Osteocyte (in vitro differentiated cells): Measurements from ENCODE around the gene SEMG2. TPM values are rescaled to one million over a fixed set of nuclear protein-coding genes. Genes with fewer than 3 reads are reported as not detected.

Experiments used
- DNase-seq: peaks from one replicate; pipeline ENCODE4 v3.0.0; 2021; ENCODE audit warnings: mixed read lengths; ENCODE audit not compliant: unreplicated experiment; ENCODE audit errors: extremely low spot score
- H3K27ac Mint-ChIP-seq: one replicate; pipeline ENCODE4 v1.8.0; 2021; ENCODE audit warnings: mild to moderate bottlenecking, mixed read lengths; ENCODE audit not compliant: unreplicated experiment
- H3K27me3 Mint-ChIP-seq: one replicate; pipeline ENCODE4 v1.8.0; 2021; ENCODE audit warnings: mixed read lengths; ENCODE audit not compliant: unreplicated experiment
- H3K36me3 Mint-ChIP-seq: one replicate; pipeline ENCODE4 v1.8.0; 2021; ENCODE audit warnings: mixed read lengths; ENCODE audit not compliant: unreplicated experiment
- H3K4me1 Mint-ChIP-seq: one replicate; pipeline ENCODE4 v1.8.0; 2021; ENCODE audit warnings: mixed read lengths; ENCODE audit not compliant: unreplicated experiment
- H3K4me3 Mint-ChIP-seq: one replicate; pipeline ENCODE4 v1.8.0; 2021; ENCODE audit warnings: mild to moderate bottlenecking, moderate library complexity, mixed read lengths; ENCODE audit not compliant: unreplicated experiment
- H3K9me3 Mint-ChIP-seq: one replicate; pipeline ENCODE4 v1.8.0; 2021; ENCODE audit warnings: mixed read lengths; ENCODE audit not compliant: unreplicated experiment
- long read RNA-seq: library from polyadenylated mRNA; unstranded; transcript quantifications from one replicate; pipeline ENCODE4 v2.0.0, GENCODE V29; 2021
- total RNA-seq: library from RNA; stranded (reverse); gene quantifications from 2 replicates; pipeline ENCODE4 v1.2.1, GENCODE V29; 2021
- TF ChIP-seq, protein P1 (sequence below): fragments of 200-600 bp; sonication (generic); IDR thresholded peaks from 2 replicates; pipeline ENCODE4 v1.5.0; 2021; ENCODE audit warnings: antibody characterized with exemption, mild to moderate bottlenecking, moderate library complexity

Gene SEMG2, protein sequence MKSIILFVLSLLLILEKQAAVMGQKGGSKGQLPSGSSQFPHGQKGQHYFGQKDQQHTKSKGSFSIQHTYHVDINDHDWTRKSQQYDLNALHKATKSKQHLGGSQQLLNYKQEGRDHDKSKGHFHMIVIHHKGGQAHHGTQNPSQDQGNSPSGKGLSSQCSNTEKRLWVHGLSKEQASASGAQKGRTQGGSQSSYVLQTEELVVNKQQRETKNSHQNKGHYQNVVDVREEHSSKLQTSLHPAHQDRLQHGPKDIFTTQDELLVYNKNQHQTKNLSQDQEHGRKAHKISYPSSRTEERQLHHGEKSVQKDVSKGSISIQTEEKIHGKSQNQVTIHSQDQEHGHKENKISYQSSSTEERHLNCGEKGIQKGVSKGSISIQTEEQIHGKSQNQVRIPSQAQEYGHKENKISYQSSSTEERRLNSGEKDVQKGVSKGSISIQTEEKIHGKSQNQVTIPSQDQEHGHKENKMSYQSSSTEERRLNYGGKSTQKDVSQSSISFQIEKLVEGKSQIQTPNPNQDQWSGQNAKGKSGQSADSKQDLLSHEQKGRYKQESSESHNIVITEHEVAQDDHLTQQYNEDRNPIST
- not detected in 2 replicates for total RNA-seq
- long read RNA-seq, result 0 reads

DNA sequence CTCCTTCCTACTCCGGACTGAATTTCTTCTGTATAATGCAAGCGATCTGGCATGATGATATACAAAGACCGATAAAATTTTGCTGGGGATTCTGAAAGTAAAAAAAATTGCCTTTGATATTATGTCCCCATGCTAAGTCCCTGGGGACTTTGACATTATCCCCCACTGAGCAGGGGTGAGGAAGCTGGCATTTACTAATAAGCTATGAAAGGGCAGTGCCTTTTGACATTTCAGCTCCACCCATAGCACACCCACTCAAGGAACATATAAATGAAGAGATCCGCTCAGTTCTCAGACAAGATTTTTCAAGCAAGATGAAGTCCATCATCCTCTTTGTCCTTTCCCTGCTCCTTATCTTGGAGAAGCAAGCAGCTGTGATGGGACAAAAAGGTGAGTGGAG lies at the start of gene SEMG2:
Gene SEMG2, plus strand, starts transcription at position 298 of the 400 bp plus-strand sequence. Its CDS starts 17 bp downstream, at position 315.
- H3K4me1 Mint-ChIP-seq, result no peaks in the 10 kb centered on the region

DNA sequence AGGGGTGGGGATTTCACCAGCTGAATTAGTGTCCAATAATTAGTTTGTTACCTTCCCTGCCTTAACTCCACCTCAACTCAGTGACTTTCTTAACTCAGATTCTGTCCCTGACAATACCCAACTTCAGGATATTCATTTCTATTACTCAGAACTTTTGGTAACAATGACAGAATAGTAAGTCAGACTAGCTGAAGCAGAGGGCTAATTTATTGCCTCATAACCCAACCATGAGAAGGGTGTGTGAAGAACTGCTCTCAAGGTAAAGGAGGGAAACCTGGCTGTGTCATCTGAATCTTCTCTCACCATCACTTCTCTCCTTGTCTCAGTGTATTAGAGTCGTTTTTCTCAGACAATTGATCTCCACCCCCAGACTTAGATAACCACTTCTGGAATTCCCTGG lies 47.7 kb upstream of the SEMG2 start:
- H3K4me3 Mint-ChIP-seq, result no peak overlapping the region
- DNase-seq, result no peak
- H3K4me1 Mint-ChIP-seq, result no peaks in the 10 kb centered on the region
- H3K27me3 Mint-ChIP-seq, result peaks cover 32% of the 10 kb centered on the region
- H3K36me3 Mint-ChIP-seq, result no peaks in the 10 kb centered on the region
- no peak overlapping the region for H3K27ac Mint-ChIP-seq
- TF ChIP-seq, protein P1, sequence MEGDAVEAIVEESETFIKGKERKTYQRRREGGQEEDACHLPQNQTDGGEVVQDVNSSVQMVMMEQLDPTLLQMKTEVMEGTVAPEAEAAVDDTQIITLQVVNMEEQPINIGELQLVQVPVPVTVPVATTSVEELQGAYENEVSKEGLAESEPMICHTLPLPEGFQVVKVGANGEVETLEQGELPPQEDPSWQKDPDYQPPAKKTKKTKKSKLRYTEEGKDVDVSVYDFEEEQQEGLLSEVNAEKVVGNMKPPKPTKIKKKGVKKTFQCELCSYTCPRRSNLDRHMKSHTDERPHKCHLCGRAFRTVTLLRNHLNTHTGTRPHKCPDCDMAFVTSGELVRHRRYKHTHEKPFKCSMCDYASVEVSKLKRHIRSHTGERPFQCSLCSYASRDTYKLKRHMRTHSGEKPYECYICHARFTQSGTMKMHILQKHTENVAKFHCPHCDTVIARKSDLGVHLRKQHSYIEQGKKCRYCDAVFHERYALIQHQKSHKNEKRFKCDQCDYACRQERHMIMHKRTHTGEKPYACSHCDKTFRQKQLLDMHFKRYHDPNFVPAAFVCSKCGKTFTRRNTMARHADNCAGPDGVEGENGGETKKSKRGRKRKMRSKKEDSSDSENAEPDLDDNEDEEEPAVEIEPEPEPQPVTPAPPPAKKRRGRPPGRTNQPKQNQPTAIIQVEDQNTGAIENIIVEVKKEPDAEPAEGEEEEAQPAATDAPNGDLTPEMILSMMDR, result no peak
- peaks cover 3% of the 10 kb centered on the region for H3K9me3 Mint-ChIP-seq

More for the DNA sequence above, at the start of gene SEMG2:
- no peak within 1 kb of the TSS for H3K27ac Mint-ChIP-seq
- peaks cover 21% of the 10 kb centered on the region for H3K27me3 Mint-ChIP-seq
- TF ChIP-seq, protein P1, result no peak
- H3K9me3 Mint-ChIP-seq, result no peaks in the 10 kb centered on the region
- no peak for DNase-seq
- H3K36me3 Mint-ChIP-seq, result no peaks in the 10 kb centered on the region
- no peak within 1 kb of the TSS for H3K4me3 Mint-ChIP-seq

DNA sequence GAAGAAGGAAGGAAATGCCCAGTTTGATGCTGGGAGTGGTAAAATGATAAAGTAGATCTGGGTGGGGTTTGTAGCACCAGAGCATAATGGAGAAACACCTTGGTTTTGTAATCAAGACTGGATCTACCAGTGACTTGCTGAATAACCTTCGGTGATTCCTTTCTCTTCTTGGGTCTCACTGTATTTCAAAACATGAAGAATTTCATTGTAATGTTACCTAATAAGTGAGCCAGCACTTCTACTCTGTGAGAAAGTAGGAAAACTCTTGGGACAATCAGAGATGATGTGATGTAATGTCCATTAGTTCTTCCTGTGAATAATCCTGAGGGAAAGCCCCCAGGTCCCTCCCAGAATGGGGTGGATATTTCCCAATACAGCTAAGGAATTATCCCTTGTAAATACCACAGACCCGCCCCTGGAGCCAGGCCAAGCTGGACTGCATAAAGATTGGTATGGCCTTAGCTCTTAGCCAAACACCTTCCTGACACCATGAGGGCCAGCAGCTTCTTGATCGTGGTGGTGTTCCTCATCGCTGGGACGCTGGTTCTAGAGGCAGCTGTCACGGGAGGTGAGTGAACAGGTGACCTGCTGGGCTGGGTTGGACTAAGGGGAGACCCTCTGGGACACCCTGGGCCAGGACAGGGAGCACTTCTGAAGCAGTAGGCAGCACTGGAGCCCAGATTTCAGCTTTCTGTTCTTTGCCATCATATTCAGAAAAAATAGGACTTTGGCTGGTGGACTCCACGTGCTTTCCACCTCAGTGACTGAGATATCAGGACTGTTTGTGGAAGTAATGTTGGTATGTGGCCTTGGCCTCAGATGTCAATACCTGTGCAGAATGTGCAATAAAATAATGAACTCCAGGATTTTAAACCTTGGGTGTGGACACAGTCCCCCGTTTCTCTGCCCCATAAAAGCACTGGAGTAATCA lies 46.5 kb upstream of the SEMG2 start, which contains the start of gene PI3:
Gene PI3, plus strand, starts transcription at position 469 of the 931 bp plus-strand sequence. Its CDS starts 21 bp downstream, at position 490.
- H3K27me3 Mint-ChIP-seq, result peaks cover 41% of the 10 kb centered on the region
- no peak within 1 kb of the TSS for H3K27ac Mint-ChIP-seq
- H3K9me3 Mint-ChIP-seq, result no peaks in the 10 kb centered on the region
- TF ChIP-seq, protein P1, result no peak
- H3K36me3 Mint-ChIP-seq, result no peaks in the 10 kb centered on the region
- no peak for DNase-seq
- no peak within 1 kb of the TSS for H3K4me3 Mint-ChIP-seq
- H3K4me1 Mint-ChIP-seq, result no peaks in the 10 kb centered on the region

DNA sequence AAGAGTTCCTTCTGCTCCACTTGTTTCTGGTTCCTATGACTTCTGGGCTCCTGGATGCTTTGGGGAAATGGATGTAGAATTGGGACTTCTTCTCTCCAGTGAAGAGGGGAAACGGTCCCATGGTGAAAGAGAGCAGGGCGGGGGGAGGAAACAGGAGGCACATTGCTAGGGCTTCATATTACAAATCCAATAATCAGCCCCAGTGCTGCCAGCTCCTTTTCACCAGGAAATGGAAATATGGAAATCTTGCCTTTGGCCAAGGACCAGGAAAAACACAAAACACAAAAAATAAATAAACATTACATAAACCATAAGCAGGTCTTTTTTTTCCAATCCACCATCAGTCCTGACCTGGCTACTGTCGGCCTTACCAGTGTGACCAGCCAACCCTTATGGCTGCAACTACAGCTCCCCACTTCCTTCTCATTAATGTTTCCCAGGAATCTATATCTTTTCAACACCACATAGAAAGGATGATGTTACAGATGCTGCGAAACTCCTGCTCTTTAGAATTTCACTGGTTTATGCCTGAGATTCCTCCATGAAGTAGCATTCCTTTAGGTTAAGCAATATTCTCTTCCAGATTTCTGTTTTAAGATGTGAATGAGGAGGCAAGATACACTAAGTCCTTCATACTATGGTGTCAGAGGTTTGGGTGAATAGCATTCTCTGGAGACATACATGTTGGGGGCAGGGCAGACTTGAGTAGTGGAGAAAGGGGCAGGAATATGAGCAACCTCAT lies 44.5 kb upstream of the SEMG2 start:
- no peak overlapping the region for H3K27ac Mint-ChIP-seq
- H3K4me1 Mint-ChIP-seq, result peaks cover 2% of the 10 kb centered on the region
- H3K9me3 Mint-ChIP-seq, result no peaks in the 10 kb centered on the region
- DNase-seq, result no peak
- no peak overlapping the region for H3K4me3 Mint-ChIP-seq
- TF ChIP-seq, protein P1, result no peak
- peaks cover 32% of the 10 kb centered on the region for H3K27me3 Mint-ChIP-seq
- H3K36me3 Mint-ChIP-seq, result no peaks in the 10 kb centered on the region
